ENCODE data around the gene INPP5A. TPM values are rescaled to one million over a fixed set of nuclear protein-coding genes. Genes with fewer than 3 reads are reported as not detected.
"Not testable (repeated sequence)": the region's sequence is repeated elsewhere in the genome, so short reads cannot be mapped to it uniquely, and the experiment has no call there.

Gene INPP5A
- total RNA-seq, 1 experiment from 2014 or later = 25.5 TPM

- no peak for DNase-seq (ENCODE audit: low read depth)
These were observed 274.9 kb downstream of the INPP5A start for GRCh38 chr10:132812520-132812919.

- DNase-seq (ENCODE audit: low read depth) = no peak
These were observed 275.4 kb downstream of the INPP5A start for GRCh38 chr10:132813001-132813401.

- no peak for DNase-seq (ENCODE audit: low read depth)
These were observed 276.2 kb downstream of the INPP5A start for GRCh38 chr10:132813560-132814468.

- no peak for DNase-seq (ENCODE audit: low read depth)
These were observed 276.9 kb downstream of the INPP5A start for GRCh38 chr10:132814469-132814856.

GRCh38 chr10:132815168-132815857, 277.7 kb downstream of the INPP5A start:
- DNase-seq (ENCODE audit: low read depth) = no peak

- no peak for DNase-seq (ENCODE audit: low read depth)
These were observed 279.1 kb downstream of the INPP5A start for GRCh38 chr10:132816718-132817117.

- no peak for DNase-seq (ENCODE audit: low read depth)
These were observed 280.2 kb downstream of the INPP5A start for GRCh38 chr10:132817701-132818211.

- no peak for DNase-seq (ENCODE audit: low read depth)
These were observed 282.5 kb downstream of the INPP5A start for GRCh38 chr10:132820056-132820455.

- DNase-seq (ENCODE audit: low read depth) = not testable (repeated sequence)
These were observed 288.4 kb downstream of the INPP5A start for GRCh38 chr10:132825783-132826523.

GRCh38 chr10:132826524-132827422, 289.2 kb downstream of the INPP5A start:
- no peak for DNase-seq (ENCODE audit: low read depth)

GRCh38 chr10:132827423-132827789, 289.8 kb downstream of the INPP5A start:
- no peak for DNase-seq (ENCODE audit: low read depth)

- no peak for DNase-seq (ENCODE audit: low read depth)
These were observed 290.4 kb downstream of the INPP5A start for GRCh38 chr10:132827861-132828539.

- no peak for DNase-seq (ENCODE audit: low read depth)
These were observed 291.1 kb downstream of the INPP5A start for GRCh38 chr10:132828681-132829080.

- no peak for DNase-seq (ENCODE audit: low read depth)
These were observed 291.8 kb downstream of the INPP5A start for GRCh38 chr10:132829403-132829802.

GRCh38 chr10:132832186-132832969, 294.8 kb downstream of the INPP5A start:
- no peak for DNase-seq (ENCODE audit: low read depth)
